CD4-positive, CD25-positive, alpha-beta regulatory T cell (primary cell): ENCODE measurements around the gene ADD1. TPM values are rescaled to one million over a fixed set of nuclear protein-coding genes. Genes with fewer than 3 reads are reported as not detected.
A peak's percentile ranks its signal among the peaks of the same experiment; 100 is the strongest.

Source experiments
- ATAC-seq, 2 donors: fragments of 150-1000 bp; cut with Tn5 transposase; one replicate each; pipeline ENCODE4 v1.10.0; 2021; ENCODE audit warnings: low read depth in 2 of 2, moderate number of reproducible peaks in 2 of 2, moderate library complexity in 1 of 2
- DNase-seq, 3 donors: peaks; one replicate each; pipeline versions ENCODE4 v3.0.0 to v3.0.0-alpha.2; 2012 to 2022; ENCODE audit warnings: mixed read lengths in 1 of 3
- H3K27ac ChIP-seq: one replicate; pipeline ENCODE4 v1.7.0; 2013; ENCODE audit warnings: mild to moderate bottlenecking, low read length; ENCODE audit not compliant: insufficient read depth, poor library complexity, severe bottlenecking
- H3K27me3 ChIP-seq: one replicate; pipeline ENCODE4 v1.7.0; 2013; ENCODE audit warnings: low read length; ENCODE audit not compliant: control insufficient read depth, insufficient read depth
- H3K36me3 ChIP-seq: one replicate; pipeline ENCODE4 v1.7.0; 2013; ENCODE audit warnings: mild to moderate bottlenecking, low read length, moderate library complexity; ENCODE audit not compliant: control insufficient read depth, insufficient read depth
- H3K4me1 ChIP-seq: 2 replicates; pipeline ENCODE4 v1.7.0; 2013; ENCODE audit warnings: mild to moderate bottlenecking, low read length; ENCODE audit not compliant: insufficient read depth, control insufficient read depth, poor library complexity, severe bottlenecking
- H3K4me3 ChIP-seq: one replicate; pipeline ENCODE4 v1.7.0; 2013; ENCODE audit warnings: low read depth, mild to moderate bottlenecking, low read length, moderate library complexity
- H3K9me3 ChIP-seq, 2 experiments: 1 replicate in 1 of 2; 2 replicates in 1 of 2; pipeline ENCODE4 v1.7.0; 2013; ENCODE audit warnings: low read length in 2 of 2, mild to moderate bottlenecking in 1 of 2, moderate library complexity in 1 of 2; ENCODE audit not compliant: control insufficient read depth in 2 of 2
- H3K27ac Mint-ChIP-seq, 3 donors: one replicate each; pipeline ENCODE4 v1.8.0; 2020 to 2022; ENCODE audit warnings: mild to moderate bottlenecking in 3 of 3, mixed read lengths in 3 of 3, moderate library complexity in 2 of 3
- H3K27me3 Mint-ChIP-seq: one replicate; pipeline ENCODE4 v1.8.0; 2022; ENCODE audit warnings: mild to moderate bottlenecking, mixed read lengths
- H3K36me3 Mint-ChIP-seq: one replicate; pipeline ENCODE4 v1.8.0; 2020; ENCODE audit warnings: mixed read lengths
- H3K4me1 Mint-ChIP-seq, 4 donors: one replicate each; pipeline ENCODE4 v1.8.0; 2020 to 2022; ENCODE audit warnings: mixed read lengths in 4 of 4, mild to moderate bottlenecking in 1 of 4
- H3K4me3 Mint-ChIP-seq, 4 donors: one replicate each; pipeline ENCODE4 v1.8.0; 2020 to 2022; ENCODE audit warnings: mild to moderate bottlenecking in 4 of 4, mixed read lengths in 4 of 4, moderate library complexity in 3 of 4
- H3K9me3 Mint-ChIP-seq, 7 donors: one replicate each; pipeline ENCODE4 v1.8.0; 2020 to 2022; ENCODE audit warnings: mixed read lengths in 7 of 7, mild to moderate bottlenecking in 3 of 7, moderate library complexity in 2 of 7
- polyA plus RNA-seq, 4 donors: library from polyadenylated mRNA; unstranded; fragments of 300-500 nt; fragmentation: Illumina TruSeq; gene quantifications; one replicate each; pipeline ENCODE4 v1.2.3, GENCODE V29; 2021
- total RNA-seq: library from RNA; stranded (reverse); gene quantifications from one replicate; pipeline ENCODE4 v1.2.3, GENCODE V29; 2022

ADD1 gene
- total RNA-seq: 242 TPM
- 100 to 1,000 TPM; 142 to 151 (median 145) TPM for polyA plus RNA-seq

GRCh38 chr4:2843263-2843940 lies at the start of gene ADD1:
Gene ADD1 (plus strand): TSS chr4:2843844. CDS start chr4:2875916, 32,072 bp downstream.
- H3K4me3 Mint-ChIP-seq: peak within 1 kb of the TSS; percentile 94 to 100 (median 96)
- peaks cover 27 to 69% (median 41%) of the 10 kb centered on the region in 4 donors for H3K4me1 Mint-ChIP-seq
- H3K36me3 ChIP-seq: no peaks in the 10 kb centered on the region
- peak; percentile 94 to 96 for ATAC-seq
- no peaks in the 10 kb centered on the region for H3K9me3 ChIP-seq
- peaks cover 3% of the 10 kb centered on the region for H3K36me3 Mint-ChIP-seq
- peak; percentile 88 to 94 (median 94) for DNase-seq
- H3K27me3 Mint-ChIP-seq: peaks cover 7% of the 10 kb centered on the region
- H3K27ac Mint-ChIP-seq: peak within 1 kb of the TSS; percentile 94 to 96 (median 94)
- H3K9me3 Mint-ChIP-seq: peaks cover 0 to 3% (median 0%) of the 10 kb centered on the region in 7 donors
- H3K4me3 ChIP-seq: peak within 1 kb of the TSS; percentile 85
- no peaks in the 10 kb centered on the region for H3K27me3 ChIP-seq
- peak within 1 kb of the TSS; percentile 75 for H3K27ac ChIP-seq
- peaks cover 37% of the 10 kb centered on the region for H3K4me1 ChIP-seq

- Mint-ChIP-seq H3K4me3 (peak overlapping the region; percentile 81 to 89 (median 86)), H3K9me3 (peaks cover 0 to 2% (median 0%) of the 10 kb centered on the region in 7 donors), H3K27me3 (no peaks in the 10 kb centered on the region), H3K36me3 (no peaks in the 10 kb centered on the region), H3K27ac (peak overlapping the region; percentile 55 to 82 (median 74)), H3K4me1 (peaks cover 0 to 69% (median 28%) of the 10 kb centered on the region in 4 donors)
- Histone ChIP-seq H3K27me3 (no peaks in the 10 kb centered on the region), H3K4me1 (peaks cover 48% of the 10 kb centered on the region), H3K36me3 (no peaks in the 10 kb centered on the region), H3K27ac (no peak overlapping the region), H3K4me3 (no peak overlapping the region), H3K9me3 (no peaks in the 10 kb centered on the region)
- DNase-seq: no peak
- ATAC-seq: no peak
Measured at GRCh38 chr4:2794486-2795299, 49.0 kb upstream of the ADD1 start.

GRCh38 chr4:2795300-2795892 lies 48.2 kb upstream of the ADD1 start:
- Mint-ChIP-seq H3K27me3 (no peaks in the 10 kb centered on the region), H3K9me3 (peaks cover 0 to 2% (median 0%) of the 10 kb centered on the region in 7 donors), H3K4me1 (peaks cover 0 to 73% (median 27%) of the 10 kb centered on the region in 4 donors), H3K27ac (peak overlapping the region in 2 of 3 donors; percentile 46 to 74), H3K36me3 (no peaks in the 10 kb centered on the region), H3K4me3 (peak overlapping the region; percentile 21 to 86 (median 43))
- ATAC-seq (no peak), DNase-seq (no peak)
- H3K9me3 ChIP-seq: no peaks in the 10 kb centered on the region
- no peak overlapping the region for H3K4me3 ChIP-seq
- H3K4me1 ChIP-seq: peaks cover 55% of the 10 kb centered on the region
- no peak overlapping the region for H3K27ac ChIP-seq
- no peaks in the 10 kb centered on the region for H3K36me3 ChIP-seq
- H3K27me3 ChIP-seq: no peaks in the 10 kb centered on the region

- no peak for ATAC-seq
- Histone ChIP-seq H3K27ac (no peak overlapping the region), H3K4me1 (peaks cover 63% of the 10 kb centered on the region), H3K27me3 (no peaks in the 10 kb centered on the region), H3K9me3 (no peaks in the 10 kb centered on the region), H3K4me3 (no peak overlapping the region), H3K36me3 (no peaks in the 10 kb centered on the region)
- Mint-ChIP-seq H3K4me3 (peak overlapping the region in 2 of 4 donors; percentile 15 to 86), H3K4me1 (peaks cover 0 to 72% (median 27%) of the 10 kb centered on the region in 4 donors), H3K27ac (no peak overlapping the region), H3K9me3 (peaks cover 0 to 2% (median 0%) of the 10 kb centered on the region in 7 donors), H3K36me3 (no peaks in the 10 kb centered on the region), H3K27me3 (no peaks in the 10 kb centered on the region)
- DNase-seq: no peak
Measured at GRCh38 chr4:2795893-2796848, 47.5 kb upstream of the ADD1 start.

GRCh38 chr4:2796849-2797544 lies 46.6 kb upstream of the ADD1 start:
- H3K27ac Mint-ChIP-seq: peak overlapping the region in 1 of 3 donors; percentile 91
- H3K4me3 Mint-ChIP-seq: peak overlapping the region in 1 of 4 donors; percentile 86

GRCh38 chr4:2797545-2798305 lies 45.9 kb upstream of the ADD1 start:
- Histone ChIP-seq H3K9me3 (no peaks in the 10 kb centered on the region), H3K27me3 (no peaks in the 10 kb centered on the region), H3K36me3 (no peaks in the 10 kb centered on the region), H3K4me1 (peaks cover 70% of the 10 kb centered on the region), H3K4me3 (peak overlapping the region; percentile 41), H3K27ac (peak overlapping the region; percentile 81)
- peak overlapping the region; percentile 91 to 96 (median 93) for H3K27ac Mint-ChIP-seq
- peak; percentile 24 to 33 for ATAC-seq
- H3K4me3 Mint-ChIP-seq: peak overlapping the region; percentile 81 to 89 (median 85)
- no peaks in the 10 kb centered on the region for H3K36me3 Mint-ChIP-seq
- peaks cover 0 to 2% (median 0%) of the 10 kb centered on the region in 7 donors for H3K9me3 Mint-ChIP-seq
- H3K4me1 Mint-ChIP-seq: peaks cover 0 to 75% (median 29%) of the 10 kb centered on the region in 4 donors
- peak; percentile 36 to 80 (median 58) for DNase-seq
- no peaks in the 10 kb centered on the region for H3K27me3 Mint-ChIP-seq

More at GRCh38 chr4:2796849-2797544, 46.6 kb upstream of the ADD1 start:
- DNase-seq: no peak
- no peak for ATAC-seq
- Mint-ChIP-seq H3K9me3 (peaks cover 0 to 2% (median 0%) of the 10 kb centered on the region in 7 donors), H3K4me1 (peaks cover 0 to 79% (median 29%) of the 10 kb centered on the region in 4 donors), H3K36me3 (no peaks in the 10 kb centered on the region), H3K27me3 (no peaks in the 10 kb centered on the region)
- no peak overlapping the region for H3K4me3 ChIP-seq
- no peaks in the 10 kb centered on the region for H3K9me3 ChIP-seq
- H3K4me1 ChIP-seq: peaks cover 70% of the 10 kb centered on the region
- no peaks in the 10 kb centered on the region for H3K36me3 ChIP-seq
- no peaks in the 10 kb centered on the region for H3K27me3 ChIP-seq
- H3K27ac ChIP-seq: peak overlapping the region; percentile 81
